Astrocyte of the spinal cord (primary cell): ENCODE data around the gene UBR3.
"Not testable (repeated sequence)": the region's sequence is repeated elsewhere in the genome, so short reads cannot be mapped to it uniquely, and the experiment has no call there.

Experiments
- DNase-seq: peaks from one replicate; pipeline ENCODE4 v3.0.0; 2011; ENCODE audit warnings: low read depth, low spot score
- H3K4me3 ChIP-seq: 2 replicates; pipeline ENCODE4 v1.5.1; 2011; ENCODE audit warnings: low read depth, mild to moderate bottlenecking, low read length, moderate library complexity
- CTCF ChIP-seq: IDR thresholded peaks from 2 replicates; pipeline ENCODE4 v1.5.1; 2012; ENCODE audit warnings: low read depth, mild to moderate bottlenecking, low read length, inconsistent platforms
- in situ Hi-C: cut with HindIII; loops from 2 replicates; pipeline ENCODE4 v1.10.0; 2017; ENCODE audit warnings: low sequenced_read_pairs

UBR3 gene

GRCh38 chr2:170118641-170119040 lies 291.4 kb downstream of the UBR3 start:
- no peak for DNase-seq
- no peak overlapping the region for H3K4me3 ChIP-seq
- in situ Hi-C loops, result no loop called here

GRCh38 chr2:170119326-170119725 lies 292.1 kb downstream of the UBR3 start:
- in situ Hi-C loops, H3K4me3 ChIP-seq, DNase-seq: not testable (repeated sequence)

More at GRCh38 chr2:170118641-170119040, 291.4 kb downstream of the UBR3 start:
- TF ChIP-seq CTCF, result no peak

GRCh38 chr2:170121689-170122088 lies 294.4 kb downstream of the UBR3 start:
- no peak for DNase-seq
- no peak for TF ChIP-seq CTCF
- in situ Hi-C loops, result no loop called here
- H3K4me3 ChIP-seq, result no peak overlapping the region

- DNase-seq, result peak; percentile 49
- TF ChIP-seq CTCF, result no peak
- no peak overlapping the region for H3K4me3 ChIP-seq
- in situ Hi-C loops, result no loop called here
These were observed 295.8 kb downstream of the UBR3 start for GRCh38 chr2:170122883-170123547.

- in situ Hi-C loops, result no loop called here
- H3K4me3 ChIP-seq, result no peak overlapping the region
- peak; percentile 0 for TF ChIP-seq CTCF
- peak; percentile 3 for DNase-seq
These were observed 296.3 kb downstream of the UBR3 start for GRCh38 chr2:170123593-170123992.

GRCh38 chr2:170126138-170126728 lies 299.0 kb downstream of the UBR3 start:
- H3K4me3 ChIP-seq, in situ Hi-C loops, DNase-seq: not testable (repeated sequence)
